Endodermal cell (in vitro differentiated cells): Measurements from ENCODE around the gene SCARF2. TPM values are rescaled to one million over a fixed set of nuclear protein-coding genes. Genes with fewer than 3 reads are reported as not detected.

Experiments used
- DNase-seq: peaks from one replicate; pipeline ENCODE4 v3.0.0-alpha.2; 2017
- H3K27ac ChIP-seq: 2 replicates; pipeline ENCODE4 v1.5.1; 2013; ENCODE audit warnings: mild to moderate bottlenecking, low read depth, low read length, moderate library complexity
- H3K27me3 ChIP-seq: 2 replicates; pipeline ENCODE4 v1.6.1; 2013; ENCODE audit warnings: mild to moderate bottlenecking, low read length, moderate library complexity; ENCODE audit not compliant: insufficient read depth, control insufficient read depth, poor library complexity, severe bottlenecking
- H3K36me3 ChIP-seq: 2 replicates; pipeline ENCODE4 v1.7.0; 2013; ENCODE audit warnings: mild to moderate bottlenecking, low read length, moderate library complexity; ENCODE audit not compliant: control insufficient read depth, insufficient read depth
- H3K4me1 ChIP-seq: one replicate; pipeline ENCODE4 v1.7.0; 2013; ENCODE audit warnings: low read length; ENCODE audit not compliant: control insufficient read depth, insufficient read depth
- H3K4me3 ChIP-seq: 2 replicates; pipeline ENCODE4 v1.5.1; 2013; ENCODE audit warnings: mild to moderate bottlenecking, low read length, moderate library complexity
- H3K9ac ChIP-seq: 2 replicates; pipeline ENCODE4 v1.6.1; 2013; ENCODE audit warnings: mild to moderate bottlenecking, low read length, moderate library complexity; ENCODE audit not compliant: poor library complexity, severe bottlenecking; ENCODE audit errors: extremely low read depth
- H3K9me3 ChIP-seq: 2 replicates; pipeline ENCODE4 v1.6.1; 2013; ENCODE audit warnings: mild to moderate bottlenecking, low read length, moderate library complexity; ENCODE audit not compliant: control insufficient read depth
- H3K27ac Mint-ChIP-seq: 2 replicates; pipeline ENCODE4 v1.8.0; 2020; ENCODE audit warnings: mixed read lengths
- H3K27me3 Mint-ChIP-seq: 2 replicates; pipeline ENCODE4 v1.8.0; 2021; ENCODE audit warnings: mild to moderate bottlenecking, mixed read lengths; ENCODE audit not compliant: insufficient read depth
- H3K36me3 Mint-ChIP-seq: 2 replicates; pipeline ENCODE4 v1.8.0; 2020; ENCODE audit warnings: low read depth, mixed read lengths
- H3K4me1 Mint-ChIP-seq: 2 replicates; pipeline ENCODE4 v1.8.0; 2020; ENCODE audit warnings: mixed read lengths
- H3K4me3 Mint-ChIP-seq: 2 replicates; pipeline ENCODE4 v1.8.0; 2020; ENCODE audit warnings: mild to moderate bottlenecking, moderate library complexity, mixed read lengths
- H3K9me3 Mint-ChIP-seq: 2 replicates; pipeline ENCODE4 v1.8.0; 2020; ENCODE audit warnings: mild to moderate bottlenecking, mixed read lengths
- CTCF ChIP-seq: fragments of 200-600 bp; sonication (generic); conservative IDR thresholded peaks from 2 replicates; pipeline ENCODE4 v1.5.0; 2021; ENCODE audit warnings: antibody characterized with exemption, mild to moderate bottlenecking
- WGBS, 2 experiments: methylation state at CpG; one replicate each; pipeline versions ENCODE4 v1.1.5 to v1.1.7; 2013; ENCODE audit warnings: missing lambda C conversion rate in 2 of 2, mixed read lengths in 1 of 2; ENCODE audit not compliant: insufficient coverage in 1 of 2, insufficient read length in 1 of 2; 5-methylcytosine and 5-hydroxymethylcytosine counted together
- total RNA-seq, 2 donors: library from RNA; stranded (reverse); fragmentation: NEBNext Ultra II Directional in 1 of 2; extraction: Animal tissue kit (Norgen Biotek cat#: 25700) in 1 of 2; gene quantifications; 2 replicates in 1 of 2; 3 replicates in 1 of 2; pipeline ENCODE4 v1.2.1, GENCODE V29; 2021

Gene SCARF2
- total RNA-seq, 2 donors from 2014 or later: 19.8 to 20.3 TPM

- no peaks in the 10 kb centered on the region for H3K27me3 ChIP-seq
- H3K36me3 ChIP-seq: no peaks in the 10 kb centered on the region
- TF ChIP-seq CTCF: no peak
- peaks cover 5% of the 10 kb centered on the region for H3K9me3 ChIP-seq
- Mint-ChIP-seq H3K4me3 (no peak overlapping the region), H3K9me3 (peaks cover 8% of the 10 kb centered on the region), H3K27ac (no peak overlapping the region), H3K36me3 (no peaks in the 10 kb centered on the region), H3K27me3 (peaks cover 11% of the 10 kb centered on the region), H3K4me1 (peaks cover 19% of the 10 kb centered on the region)
- H3K4me1 ChIP-seq: peaks cover 7% of the 10 kb centered on the region
- peak; percentile 18 for DNase-seq
- H3K27ac ChIP-seq: no peak overlapping the region
- WGBS, 2 experiments: 89 to 100% methylated on average over 1 to 4 of the region's 4 CpGs
- no peak overlapping the region for H3K9ac ChIP-seq
- H3K4me3 ChIP-seq: no peak overlapping the region
These were observed 46.4 kb downstream of the SCARF2 start for GRCh38 chr22:20391222-20391621.

GRCh38 chr22:20390394-20390907, 47.2 kb downstream of the SCARF2 start:
- peaks cover 11% of the 10 kb centered on the region for H3K4me1 Mint-ChIP-seq
- 92 to 100% methylated on average over 3 to 5 of the region's 5 CpGs for WGBS, 2 experiments
- peaks cover 11% of the 10 kb centered on the region for H3K27me3 Mint-ChIP-seq
- no peak overlapping the region for H3K27ac Mint-ChIP-seq
- no peak overlapping the region for H3K9ac ChIP-seq
- no peak overlapping the region for H3K4me3 ChIP-seq
- H3K36me3 ChIP-seq: no peaks in the 10 kb centered on the region
- peaks cover 5% of the 10 kb centered on the region for H3K9me3 ChIP-seq
- peak; percentile 11 for DNase-seq
- H3K9me3 Mint-ChIP-seq: peaks cover 8% of the 10 kb centered on the region
- H3K27ac ChIP-seq: no peak overlapping the region
- peaks cover 3% of the 10 kb centered on the region for H3K4me1 ChIP-seq
- H3K27me3 ChIP-seq: no peaks in the 10 kb centered on the region
- no peaks in the 10 kb centered on the region for H3K36me3 Mint-ChIP-seq
- no peak for TF ChIP-seq CTCF
- H3K4me3 Mint-ChIP-seq: no peak overlapping the region

- Mint-ChIP-seq H3K9me3 (peaks cover 8% of the 10 kb centered on the region), H3K27ac (no peak overlapping the region), H3K27me3 (peaks cover 11% of the 10 kb centered on the region), H3K4me1 (peaks cover 2% of the 10 kb centered on the region), H3K36me3 (no peaks in the 10 kb centered on the region), H3K4me3 (no peak overlapping the region)
- H3K27ac ChIP-seq: no peak overlapping the region
- H3K9ac ChIP-seq: no peak overlapping the region
- TF ChIP-seq CTCF: no peak
- no peaks in the 10 kb centered on the region for H3K4me1 ChIP-seq
- WGBS, 2 experiments: 91 to 100% methylated on average over 4 to 5 of the region's 6 CpGs
- no peak overlapping the region for H3K4me3 ChIP-seq
- H3K9me3 ChIP-seq: peaks cover 5% of the 10 kb centered on the region
- H3K27me3 ChIP-seq: no peaks in the 10 kb centered on the region
- peak; percentile 0 for DNase-seq
- H3K36me3 ChIP-seq: no peaks in the 10 kb centered on the region
These were observed 48.3 kb downstream of the SCARF2 start for GRCh38 chr22:20389288-20389687.
